A673 (cell line): ENCODE results near the gene PHAX. TPM values are rescaled to one million over a fixed set of nuclear protein-coding genes. Genes with fewer than 3 reads are reported as not detected.

ENCODE experiments used
- BruUV-seq: library from RNA; stranded (reverse); fragments of 400-500 nt; replicated peaks from 2 replicates; lab custom pipeline; 2021; lab: Mats Ljungman, UMichigan
- CTCF ChIA-PET: fragments of 300-600 bp; sonication (Branson Sonifier 250); formaldehyde crosslinking; loops from one replicate; lab custom pipeline; 2022; ENCODE audit warnings: antibody characterized with exemption; lab: Charles Lee
- POLR2A ChIA-PET: fragments of 300-600 bp; sonication (Branson Sonifier 250); formaldehyde crosslinking; loops from one replicate; lab custom pipeline; 2022; ENCODE audit warnings: antibody characterized with exemption; ENCODE audit not compliant: low non-redundant PET; lab: Charles Lee
- DNase-seq: peaks from one replicate; pipeline ENCODE4 v3.0.0-alpha.2; 2015; ENCODE audit warnings: low spot score
- H3K27ac ChIP-seq: fragments of 200-600 bp; sonication (generic); 2 replicates; pipeline ENCODE4 v1.5.1; 2016; ENCODE audit warnings: mixed run types, low read depth, mild to moderate bottlenecking, mixed read lengths, antibody characterized with exemption, low read length; ENCODE audit not compliant: poor library complexity, severe bottlenecking
- H3K27me3 ChIP-seq: fragments of 200-600 bp; sonication (generic); replicated peaks from 2 replicates; pipeline ENCODE4 v1.6.1; 2017; ENCODE audit warnings: mixed run types, low read depth, mild to moderate bottlenecking, mixed read lengths, antibody characterized with exemption, low read length; ENCODE audit not compliant: insufficient read depth, poor library complexity
- H3K36me3 ChIP-seq: fragments of 200-600 bp; sonication (generic); 2 replicates; pipeline ENCODE4 v1.6.1; 2016; ENCODE audit warnings: mixed run types, mild to moderate bottlenecking, mixed read lengths, antibody characterized with exemption, low read length; ENCODE audit not compliant: insufficient read depth, poor library complexity, severe bottlenecking
- H3K4me1 ChIP-seq: fragments of 200-600 bp; sonication (generic); 2 replicates; pipeline ENCODE4 v1.6.1; 2017; ENCODE audit warnings: mixed run types, mild to moderate bottlenecking, mixed read lengths, antibody characterized with exemption, low read length; ENCODE audit not compliant: insufficient read depth, poor library complexity, severe bottlenecking
- H3K4me3 ChIP-seq: fragments of 200-600 bp; sonication (generic); 2 replicates; pipeline ENCODE4 v1.5.1; 2016; ENCODE audit warnings: low read depth, mixed run types, mild to moderate bottlenecking, mixed read lengths, low read length; ENCODE audit not compliant: poor library complexity, severe bottlenecking
- H3K9me3 ChIP-seq: fragments of 200-600 bp; sonication (generic); 2 replicates; pipeline ENCODE4 v1.6.1; 2016; ENCODE audit warnings: mixed run types, low read depth, mild to moderate bottlenecking, mixed read lengths, antibody characterized with exemption, low read length; ENCODE audit not compliant: poor library complexity, severe bottlenecking
- CTCF ChIP-seq: fragments of 300-800, 200-600 bp; sonication (generic); conservative IDR thresholded peaks from 2 replicates; pipeline ENCODE4 v1.5.1; 2017; ENCODE audit warnings: low read depth, mild to moderate bottlenecking, antibody characterized with exemption, low read length, moderate library complexity, mixed read lengths
- EZH2 ChIP-seq: fragments of 200-600 bp; sonication (generic); IDR thresholded peaks from 2 replicates; pipeline ENCODE4 v1.6.1; 2017; ENCODE audit warnings: borderline replicate concordance, low read depth, mild to moderate bottlenecking, mixed read lengths, antibody characterized with exemption, low read length; ENCODE audit not compliant: poor library complexity, severe bottlenecking
- intact Hi-C: fragments of 100-400 bp; cut with micrococcal nuclease; formaldehyde crosslinking; loops from one replicate; pipeline ENCODE4 v1.10.0; 2022; ENCODE audit not compliant: unreplicated experiment
- total RNA-seq: library from RNA; stranded (reverse); gene quantifications from 2 replicates; pipeline ENCODE4 v1.2.3, GENCODE V29; 2021

Gene PHAX
- total RNA-seq, 1 experiment from 2014 or later = 71.3 TPM

GRCh38 chr5:126676195-126676624 lies 75.5 kb downstream of the PHAX start:
- H3K4me1 ChIP-seq = peaks cover 14% of the 10 kb centered on the region
- no peak overlapping the region for H3K27ac ChIP-seq
- intact Hi-C loops = loop anchor here (1.0 to 2.0 kb wide), 2 partner anchors 104 to 133 kb away; no protein-coding TSS in a partner anchor
- no TSS peak for BruUV-seq
- CTCF ChIA-PET = no interaction called here
- no peaks in the 10 kb centered on the region for H3K27me3 ChIP-seq
- H3K9me3 ChIP-seq = no peaks in the 10 kb centered on the region
- H3K4me3 ChIP-seq = no peak overlapping the region
- no peaks in the 10 kb centered on the region for H3K36me3 ChIP-seq
- no peak for TF ChIP-seq EZH2
- TF ChIP-seq CTCF = peak; percentile 87
- DNase-seq = peak; percentile 72
- POLR2A ChIA-PET = no interaction called here

Other genes starting within 250 kb of the PHAX start
- 2.1 and 2.6 TPM in 2 replicates for gene GRAMD2B, start 177.5 kb upstream of the PHAX start, total RNA-seq
- gene ALDH7A1, start 5.7 kb upstream of the PHAX start, total RNA-seq = 95.2 and 112 TPM in 2 replicates
- 267 and 269 TPM in 2 replicates for gene LMNB1, start 176.2 kb downstream of the PHAX start, total RNA-seq